Liver (tissue), 9 donors: ENCODE measurements around the gene TNFSF13. TPM values are rescaled to one million over a fixed set of nuclear protein-coding genes. Genes with fewer than 3 reads are reported as not detected.
A peak's percentile ranks its signal among the peaks of the same experiment; 100 is the strongest.

Experiments
- DNase-seq: peaks from one replicate; pipeline ENCODE4 v3.0.0-alpha.2; 2017; ENCODE audit warnings: low spot score
- H3K27ac ChIP-seq, 2 donors: one replicate each; pipeline ENCODE4 v1.7.0; 2013; ENCODE audit warnings: inconsistent platforms in 2 of 2, low read length in 2 of 2, control low read depth in 1 of 2, low read depth in 1 of 2, mild to moderate bottlenecking in 1 of 2
- H3K27me3 ChIP-seq, 4 donors: one replicate each; pipeline versions ENCODE4 v1.6.1 to v1.7.0; 2013; ENCODE audit warnings: low read length in 3 of 4, inconsistent platforms in 1 of 4, mild to moderate bottlenecking in 1 of 4, moderate library complexity in 1 of 4; ENCODE audit not compliant: control insufficient read depth in 4 of 4, insufficient read depth in 4 of 4
- H3K36me3 ChIP-seq, 4 donors: one replicate each; pipeline versions ENCODE4 v1.6.1 to v1.7.0; 2013; ENCODE audit warnings: low read length in 3 of 4, mild to moderate bottlenecking in 3 of 4, low read depth in 1 of 4, moderate library complexity in 1 of 4; ENCODE audit not compliant: control insufficient read depth in 4 of 4, insufficient read depth in 3 of 4
- H3K4me1 ChIP-seq, 4 donors: one replicate each; pipeline versions ENCODE4 v1.6.1 to v1.7.0; 2013; ENCODE audit warnings: low read length in 3 of 4, mild to moderate bottlenecking in 3 of 4, moderate library complexity in 1 of 4; ENCODE audit not compliant: control insufficient read depth in 4 of 4, insufficient read depth in 4 of 4
- H3K4me3 ChIP-seq, 3 donors: one replicate each; pipeline versions ENCODE4 v1.6.1 to v1.7.0; 2013; ENCODE audit warnings: low read length in 3 of 3, control low read depth in 1 of 3, low read depth in 1 of 3, mild to moderate bottlenecking in 1 of 3
- H3K9ac ChIP-seq, 2 donors: one replicate each; pipeline ENCODE4 v1.7.0; 2013; ENCODE audit warnings: low read length in 2 of 2, mild to moderate bottlenecking in 2 of 2, moderate library complexity in 2 of 2, control low read depth in 1 of 2, low read depth in 1 of 2
- H3K9me3 ChIP-seq, 4 donors: one replicate each; pipeline versions ENCODE4 v1.6.1 to v1.7.0; 2013; ENCODE audit warnings: low read length in 3 of 4; ENCODE audit not compliant: control insufficient read depth in 4 of 4
- EGR1 ChIP-seq, 2 donors: IDR thresholded peaks; 2 replicates each; pipeline ENCODE4 v1.6.1; 2016 to 2018; ENCODE audit warnings: antibody characterized with exemption in 2 of 2, low read depth in 2 of 2
- FOXA1 ChIP-seq: IDR thresholded peaks from 2 replicates; pipeline ENCODE4 v1.6.1; 2016; ENCODE audit warnings: antibody characterized with exemption
- FOXA2 ChIP-seq: IDR thresholded peaks from 2 replicates; pipeline ENCODE4 v1.6.1; 2016; ENCODE audit warnings: antibody characterized with exemption
- GABPA ChIP-seq, 2 donors: IDR thresholded peaks in 1 of 2; conservative IDR thresholded peaks in 1 of 2; 2 replicates each; pipeline ENCODE4 v1.6.1; 2016; ENCODE audit warnings: antibody characterized with exemption in 2 of 2, mild to moderate bottlenecking in 1 of 2, moderate library complexity in 1 of 2
- HNF4A ChIP-seq, 2 donors: conservative IDR thresholded peaks; 2 replicates each; pipeline ENCODE4 v1.6.1; 2016; ENCODE audit warnings: antibody characterized with exemption in 2 of 2, mild to moderate bottlenecking in 2 of 2
- HNF4G ChIP-seq: IDR thresholded peaks from 2 replicates; pipeline ENCODE4 v1.6.1; 2016; ENCODE audit warnings: antibody characterized with exemption
- JUND ChIP-seq, 2 donors: IDR thresholded peaks; 2 replicates each; pipeline ENCODE4 v1.6.1; 2016; ENCODE audit warnings: antibody characterized with exemption in 2 of 2
- NR2F2 ChIP-seq: IDR thresholded peaks from 2 replicates; pipeline ENCODE4 v1.6.1; 2016; ENCODE audit warnings: antibody characterized with exemption
- RAD21 ChIP-seq, 2 donors: IDR thresholded peaks; 2 replicates each; pipeline ENCODE4 v1.6.1; 2016; ENCODE audit warnings: antibody characterized with exemption in 2 of 2, mild to moderate bottlenecking in 2 of 2
- REST ChIP-seq: IDR thresholded peaks from 2 replicates; pipeline ENCODE4 v1.6.1; 2016; ENCODE audit warnings: antibody characterized with exemption, mild to moderate bottlenecking
- RXRA ChIP-seq, 2 donors: IDR thresholded peaks; 2 replicates each; pipeline ENCODE4 v1.6.1; 2017 to 2018; ENCODE audit warnings: antibody characterized with exemption in 2 of 2, mild to moderate bottlenecking in 1 of 2
- SP1 ChIP-seq: IDR thresholded peaks from 2 replicates; pipeline ENCODE4 v1.6.1; 2018; ENCODE audit warnings: antibody characterized with exemption, mild to moderate bottlenecking
- TAF1 ChIP-seq: conservative IDR thresholded peaks from 2 replicates; pipeline ENCODE4 v1.6.1; 2016; ENCODE audit warnings: antibody characterized with exemption, mild to moderate bottlenecking
- YY1 ChIP-seq: IDR thresholded peaks from 2 replicates; pipeline ENCODE4 v1.6.1; 2016; ENCODE audit warnings: antibody characterized with exemption, mild to moderate bottlenecking
- ZBTB33 ChIP-seq: IDR thresholded peaks from 2 replicates; pipeline ENCODE4 v1.6.1; 2016; ENCODE audit warnings: antibody characterized with exemption
- whole genome bisulfite sequencing: extraction: QIAGEN DNeasy Blood & Tissue Kit; methylation state at CpG from one replicate; pipeline ENCODE4 v1.1.7; 2013; 5-methylcytosine and 5-hydroxymethylcytosine counted together
- polyA plus RNA-seq, 2 donors: library from polyadenylated mRNA; stranded (reverse) in 1 of 2; unstranded in 1 of 2; fragments of 200-250 nt in 1 of 2; fragments of >200 nt in 1 of 2; fragmentation: Nextera tagmentation in 1 of 2; extraction: Ambion mirVana in 1 of 2; gene quantifications; one replicate each; pipeline versions ENCODE4 v1.2.1 to v1.2.3, GENCODE V29; 2013 to 2015
- total RNA-seq, 2 donors: library from RNA; depleted of rRNA; stranded (reverse); fragments of >200 nt; gene quantifications; one replicate each; pipeline ENCODE4 v1.2.3, GENCODE V29; 2014
- TF ChIP-seq, protein P1 (sequence below): fragments of 150-350 bp; IDR thresholded peaks from 2 replicates; pipeline ENCODE4 v1.5.1; 2017; ENCODE audit warnings: improper control_type of control experiment, low read depth, low read length; ENCODE audit not compliant: missing input control
- TF ChIP-seq, protein P2 (sequence below): IDR thresholded peaks from 2 replicates; pipeline ENCODE4 v1.6.1; 2016; ENCODE audit warnings: antibody characterized with exemption
- TF ChIP-seq, protein P3 (sequence below): IDR thresholded peaks from 2 replicates; pipeline ENCODE4 v1.6.1; 2016; ENCODE audit warnings: antibody characterized with exemption
- donor health status: healthy.
- donor health status: healthy.
- donor health status: healthy.
- donor health status: healthy.
- donor health status: healthy.

Gene TNFSF13
- total and polyA plus RNA-seq, 4 donors = 1.4 to 9.3 (median 4.5) TPM

DNA sequence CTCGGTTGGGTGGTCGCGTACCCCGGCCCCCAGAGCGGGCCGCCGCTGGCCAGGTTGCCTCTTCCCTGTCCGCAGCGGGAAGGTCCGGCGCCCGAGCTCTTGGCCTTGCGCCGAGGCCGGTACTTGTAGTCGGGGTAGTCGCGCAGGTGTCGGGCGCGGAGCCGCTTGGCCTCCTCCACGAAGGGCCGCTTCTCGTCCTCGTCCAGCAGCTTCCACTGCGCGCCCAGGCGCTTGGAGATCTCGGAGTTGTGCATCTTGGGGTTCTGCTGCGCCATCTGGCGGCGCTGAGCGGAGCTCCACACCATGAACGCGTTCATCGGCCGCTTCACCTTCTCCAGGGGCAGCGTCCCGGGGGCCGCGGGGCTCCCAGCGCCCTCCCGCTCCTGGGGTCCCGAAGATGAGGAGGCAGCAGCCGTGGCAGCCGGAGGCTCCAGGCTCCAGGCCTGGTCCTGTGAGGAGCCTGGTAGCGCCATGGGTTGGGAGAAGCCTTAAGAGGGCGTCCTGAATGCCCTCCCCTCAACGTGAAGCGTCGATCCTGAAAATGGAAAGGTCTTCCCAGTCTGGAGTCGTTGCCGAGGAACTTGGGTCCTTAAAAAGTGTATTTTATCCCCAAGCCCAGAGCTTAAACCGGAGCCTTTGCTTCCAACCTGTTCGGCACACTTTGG, 30.8 kb downstream of the TNFSF13 start:
- peaks cover 24 to 49% (median 34%) of the 10 kb centered on the region in 4 donors for H3K36me3 ChIP-seq
- no peak overlapping the region for H3K9ac ChIP-seq
- H3K27ac ChIP-seq = no peak overlapping the region
- WGBS = 37% methylated on average over 56 of the region's 56 CpGs
- H3K4me3 ChIP-seq = no peak overlapping the region
- H3K9me3 ChIP-seq = no peaks in the 10 kb centered on the region
- TF ChIP-seq HNF4A (conservative IDR thresholded peaks at IDR 0.05) = no peak
- TF ChIP-seq GABPA (IDR thresholded peaks at IDR 0.05 in 1 of 2, conservative IDR thresholded peaks at IDR 0.05 in 1 of 2) = no peak
- TF ChIP-seq FOXA1 = no peak
- TF ChIP-seq, protein P1, sequence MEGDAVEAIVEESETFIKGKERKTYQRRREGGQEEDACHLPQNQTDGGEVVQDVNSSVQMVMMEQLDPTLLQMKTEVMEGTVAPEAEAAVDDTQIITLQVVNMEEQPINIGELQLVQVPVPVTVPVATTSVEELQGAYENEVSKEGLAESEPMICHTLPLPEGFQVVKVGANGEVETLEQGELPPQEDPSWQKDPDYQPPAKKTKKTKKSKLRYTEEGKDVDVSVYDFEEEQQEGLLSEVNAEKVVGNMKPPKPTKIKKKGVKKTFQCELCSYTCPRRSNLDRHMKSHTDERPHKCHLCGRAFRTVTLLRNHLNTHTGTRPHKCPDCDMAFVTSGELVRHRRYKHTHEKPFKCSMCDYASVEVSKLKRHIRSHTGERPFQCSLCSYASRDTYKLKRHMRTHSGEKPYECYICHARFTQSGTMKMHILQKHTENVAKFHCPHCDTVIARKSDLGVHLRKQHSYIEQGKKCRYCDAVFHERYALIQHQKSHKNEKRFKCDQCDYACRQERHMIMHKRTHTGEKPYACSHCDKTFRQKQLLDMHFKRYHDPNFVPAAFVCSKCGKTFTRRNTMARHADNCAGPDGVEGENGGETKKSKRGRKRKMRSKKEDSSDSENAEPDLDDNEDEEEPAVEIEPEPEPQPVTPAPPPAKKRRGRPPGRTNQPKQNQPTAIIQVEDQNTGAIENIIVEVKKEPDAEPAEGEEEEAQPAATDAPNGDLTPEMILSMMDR = peak; percentile 73
- no peak for TF ChIP-seq TAF1
- TF ChIP-seq ZBTB33 = no peak
- TF ChIP-seq RXRA (IDR thresholded peaks at IDR 0.05) = no peak
- TF ChIP-seq YY1 = no peak
- TF ChIP-seq EGR1 (IDR thresholded peaks at IDR 0.05; ENCODE audit: low read depth in 2 of 2) = no peak
- TF ChIP-seq RAD21 (IDR thresholded peaks at IDR 0.05) = peak; percentile 76 to 88
- TF ChIP-seq HNF4G = no peak
- no peak for TF ChIP-seq REST
- TF ChIP-seq FOXA2 = no peak
- TF ChIP-seq, protein P2, sequence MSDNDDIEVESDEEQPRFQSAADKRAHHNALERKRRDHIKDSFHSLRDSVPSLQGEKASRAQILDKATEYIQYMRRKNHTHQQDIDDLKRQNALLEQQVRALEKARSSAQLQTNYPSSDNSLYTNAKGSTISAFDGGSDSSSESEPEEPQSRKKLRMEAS = no peak
- TF ChIP-seq JUND (IDR thresholded peaks at IDR 0.05) = no peak
- TF ChIP-seq SP1 = peak; percentile 27
- TF ChIP-seq NR2F2 = no peak
- TF ChIP-seq, protein P3, sequence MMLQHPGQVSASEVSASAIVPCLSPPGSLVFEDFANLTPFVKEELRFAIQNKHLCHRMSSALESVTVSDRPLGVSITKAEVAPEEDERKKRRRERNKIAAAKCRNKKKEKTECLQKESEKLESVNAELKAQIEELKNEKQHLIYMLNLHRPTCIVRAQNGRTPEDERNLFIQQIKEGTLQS = no peak
- peaks cover 2 to 14% (median 5%) of the 10 kb centered on the region in 4 donors for H3K4me1 ChIP-seq
- DNase-seq = peak; percentile 77
- H3K27me3 ChIP-seq = no peaks in the 10 kb centered on the region
